Body of pancreas (tissue), 4 donors: ENCODE measurements around the gene FOXA3. TPM values are rescaled to one million over a fixed set of nuclear protein-coding genes. Genes with fewer than 3 reads are reported as not detected.
"Not testable (repeated sequence)": the region's sequence is repeated elsewhere in the genome, so short reads cannot be mapped to it uniquely, and the experiment has no call there.

Experiments
- ATAC-seq: fragments of 150-250 bp; one replicate; pipeline ENCODE4 v1.9.1; 2016
- DNase-seq, 4 donors: peaks; one replicate each; pipeline ENCODE4 v3.0.0-alpha.2; 2019
- H3K27ac ChIP-seq, 4 donors: fragments of 200-600 bp; sonication (generic); 1 replicate in 3 of 4; 2 replicates in 1 of 4; pipeline versions ENCODE4 v1.5.1 to v1.6.1; 2016 to 2019; ENCODE audit warnings: mild to moderate bottlenecking in 1 of 4, mixed read lengths in 1 of 4, moderate library complexity in 1 of 4
- H3K27me3 ChIP-seq, 2 donors: fragments of 200-600 bp; sonication (generic); one replicate each; pipeline ENCODE4 v1.6.0; 2016; ENCODE audit warnings: mild to moderate bottlenecking in 1 of 2
- H3K36me3 ChIP-seq, 2 donors: fragments of 200-600 bp; sonication (generic); replicated peaks in 1 of 2; 2 replicates each; pipeline ENCODE4 v1.5.1; 2016; ENCODE audit warnings: low read depth in 2 of 2; ENCODE audit not compliant: insufficient read depth in 1 of 2
- H3K4me1 ChIP-seq: fragments of 200-600 bp; sonication (generic); one replicate; pipeline ENCODE4 v1.6.0; 2016
- H3K4me3 ChIP-seq, 2 donors: fragments of 200-600 bp; sonication (generic); 1 replicate in 1 of 2; 2 replicates in 1 of 2; pipeline ENCODE4 v1.5.1; 2016 to 2019
- H3K9me3 ChIP-seq, 3 donors: fragments of 200-600 bp; sonication (generic); 1 replicate in 2 of 3; 2 replicates in 1 of 3; pipeline ENCODE4 v1.5.1; 2016
- CTCF ChIP-seq, 7 experiments: fragments of 450-650 bp in 4 of 7; fragments of 200-600 bp in 3 of 7; sonication (generic) in 3 of 7; IDR thresholded peaks; one replicate each; pipeline ENCODE4 v1.5.1; 2016 to 2019; ENCODE audit warnings: antibody characterized with exemption in 7 of 7
- POLR2A ChIP-seq, 3 donors: fragments of 450-650 bp; IDR thresholded peaks; one replicate each; pipeline ENCODE4 v1.6.1; 2016; ENCODE audit warnings: antibody characterized with exemption in 3 of 3, mild to moderate bottlenecking in 2 of 3
- WGBS, 2 donors: methylation state at CpG; one replicate each; pipeline ENCODE4 v1.1.5; 2017; 5-methylcytosine and 5-hydroxymethylcytosine counted together
- intact Hi-C: fragments of 100-400 bp; cut with DNase I; formaldehyde crosslinking; loops from one replicate; pipeline ENCODE4 v1.15.1; 2023
- total RNA-seq, 2 donors: library from RNA; depleted of rRNA; stranded (reverse); fragments of >200 nt; gene quantifications; one replicate each; pipeline ENCODE4 v1.1.0, GENCODE V29; 2016

Gene FOXA3
- total RNA-seq, 2 donors from 2014 or later, result 3.0 to 16.3 TPM

GRCh38 chr19:45887200-45887710, 23.1 kb downstream of the FOXA3 start:
- Histone ChIP-seq H3K4me1 (peaks cover 36% of the 10 kb centered on the region), H3K27me3 (no peaks in the 10 kb centered on the region), H3K36me3 (no peaks in the 10 kb centered on the region), H3K9me3 (no peaks in the 10 kb centered on the region), H3K4me3 (peak overlapping the region in 1 of 2 donors; percentile 49), H3K27ac (peak overlapping the region; percentile 83 to 96 (median 90))
- intact Hi-C loops, result no loop called here
- 19 to 32% methylated on average over 6 to 10 of the region's 10 CpGs for WGBS, 2 donors
- DNase-seq, result no peak
- no peak for TF ChIP-seq POLR2A (IDR thresholded peaks at IDR 0.05)
- no peak for TF ChIP-seq CTCF (IDR thresholded peaks at IDR 0.05)
- no peak for ATAC-seq

GRCh38 chr19:45889210-45889885, 25.2 kb downstream of the FOXA3 start:
- Histone ChIP-seq H3K9me3 (no peaks in the 10 kb centered on the region), H3K4me1 (peaks cover 19% of the 10 kb centered on the region), H3K4me3 (no peak overlapping the region), H3K36me3 (no peaks in the 10 kb centered on the region), H3K27ac (no peak overlapping the region), H3K27me3 (no peaks in the 10 kb centered on the region)
- intact Hi-C loops, result no loop called here
- DNase-seq (no peak), ATAC-seq (no peak)
- WGBS, 2 donors, result 51 to 57% methylated on average over 6 of the region's 6 CpGs
- TF ChIP-seq POLR2A (IDR thresholded peaks at IDR 0.05), result no peak
- TF ChIP-seq CTCF (IDR thresholded peaks at IDR 0.05), result no peak

- no peak for ATAC-seq
- 90 to 94% methylated on average over 8 to 15 of the region's 17 CpGs for WGBS, 2 donors
- no peaks in the 10 kb centered on the region for H3K9me3 ChIP-seq
- no peak for DNase-seq
- TF ChIP-seq CTCF (IDR thresholded peaks at IDR 0.05) (no peak), POLR2A (IDR thresholded peaks at IDR 0.05) (no peak)
- intact Hi-C loops, result no loop called here
- no peak overlapping the region for H3K27ac ChIP-seq
- H3K27me3 ChIP-seq, result no peaks in the 10 kb centered on the region
- no peak overlapping the region for H3K4me3 ChIP-seq
- peaks cover 7% of the 10 kb centered on the region for H3K4me1 ChIP-seq
- no peaks in the 10 kb centered on the region for H3K36me3 ChIP-seq
Measured at GRCh38 chr19:45890877-45891276, 26.8 kb downstream of the FOXA3 start.

GRCh38 chr19:45895519-45895972, 31.4 kb downstream of the FOXA3 start:
- DNase-seq, result no peak
- no peaks in the 10 kb centered on the region for H3K9me3 ChIP-seq
- peaks cover 0 to 4% of the 10 kb centered on the region in 2 donors for H3K36me3 ChIP-seq
- H3K4me1 ChIP-seq, result peaks cover 11% of the 10 kb centered on the region
- H3K27ac ChIP-seq, result no peak overlapping the region
- ATAC-seq, result no peak
- H3K4me3 ChIP-seq, result no peak overlapping the region
- intact Hi-C loops, result no loop called here
- H3K27me3 ChIP-seq, result no peaks in the 10 kb centered on the region
- WGBS, 2 donors, result 72 to 81% methylated on average over 9 of the region's 9 CpGs
- TF ChIP-seq POLR2A (IDR thresholded peaks at IDR 0.05) (no peak), CTCF (IDR thresholded peaks at IDR 0.05) (no peak)

GRCh38 chr19:45895983-45896599, 32.0 kb downstream of the FOXA3 start:
- H3K4me1 ChIP-seq, result peaks cover 16% of the 10 kb centered on the region
- intact Hi-C loops, DNase-seq, H3K4me3 ChIP-seq, H3K27me3 ChIP-seq, H3K27ac ChIP-seq, ATAC-seq, H3K36me3 ChIP-seq, H3K9me3 ChIP-seq: not testable (repeated sequence)
- 90 to 93% methylated on average over 11 to 12 of the region's 12 CpGs for WGBS, 2 donors
